A204.1 (cell line): ENCODE results near the gene RPL22.
"Not testable (repeated sequence)": the region's sequence is repeated elsewhere in the genome, so short reads cannot be mapped to it uniquely, and the experiment has no call there.

Source experiments
- FAIRE-seq: peaks from 2 replicates; lab custom pipeline; 2012; peaks lifted over from hg19 to GRCh38; lab: Jason Lieb, UNC

RPL22 gene

DNA sequence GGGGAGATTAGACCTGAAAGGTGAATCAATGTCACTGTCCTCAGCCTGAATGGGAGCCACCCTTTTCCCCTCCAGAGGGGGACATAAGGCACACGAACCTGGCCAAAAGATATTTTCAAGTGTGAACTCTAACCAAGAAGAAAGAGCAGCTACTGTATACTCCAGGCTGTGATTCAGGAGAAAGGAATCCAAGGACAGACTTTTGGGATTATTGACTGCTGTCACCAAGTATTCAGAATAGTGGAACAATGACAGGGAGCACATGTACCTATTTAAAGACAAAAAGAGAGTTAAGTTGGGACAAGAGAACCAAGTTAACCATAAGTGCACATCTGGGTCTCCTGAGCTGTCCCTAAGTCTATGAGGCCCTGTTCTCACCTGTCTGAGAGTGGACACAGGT is 34.0 kb upstream of the RPL22 start:
- no peak for FAIRE-seq

GRCh38 chr1:6225651-6226050 is 26.3 kb upstream of the RPL22 start:
- no peak for FAIRE-seq

- FAIRE-seq = no peak
Measured at GRCh38 chr1:6224718-6225117, 25.3 kb upstream of the RPL22 start.

DNA sequence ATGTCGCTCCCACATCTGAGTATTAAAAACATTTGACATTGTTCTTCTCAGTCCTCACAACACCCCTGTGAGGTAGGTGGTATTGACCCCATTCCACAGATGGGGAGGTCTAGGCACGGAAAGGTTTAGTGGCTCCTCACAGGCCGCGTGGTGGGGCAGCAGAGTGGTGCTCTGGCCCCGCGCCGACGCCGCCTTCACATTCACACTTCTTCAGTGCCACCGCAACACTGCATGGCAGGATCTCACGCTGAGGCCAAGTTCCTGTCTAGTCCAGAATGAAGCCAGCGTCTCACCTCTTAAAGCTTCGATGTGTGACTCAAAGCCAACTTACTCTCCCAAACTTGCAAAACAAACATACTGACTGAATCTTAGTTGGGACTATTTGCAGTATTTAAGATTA is 24.2 kb upstream of the RPL22 start:
- FAIRE-seq = no peak

DNA sequence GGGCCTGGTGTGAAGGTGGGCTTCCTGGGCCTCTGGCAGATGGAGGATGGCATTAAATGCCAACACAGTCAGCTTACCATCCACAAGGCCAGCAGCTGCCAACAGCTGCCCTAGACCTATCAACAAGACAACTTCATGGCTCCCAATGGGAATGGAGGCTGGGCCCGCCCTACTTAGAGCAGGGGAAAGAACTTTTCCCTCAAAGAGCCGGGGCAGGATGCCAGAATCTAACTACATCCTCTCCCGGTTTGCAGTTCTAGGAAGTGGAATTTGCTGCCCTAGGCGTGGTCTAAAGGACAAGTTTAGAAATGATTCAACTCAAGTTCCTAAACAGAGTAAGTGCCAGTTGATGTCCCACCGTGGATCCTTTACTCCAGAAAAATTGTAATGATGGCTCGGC is 23.2 kb upstream of the RPL22 start:
- no peak for FAIRE-seq

GRCh38 chr1:6221210-6221784 is 21.9 kb upstream of the RPL22 start:
- FAIRE-seq = no peak

- no peak for FAIRE-seq
Measured at GRCh38 chr1:6220236-6220635, 20.8 kb upstream of the RPL22 start.

DNA sequence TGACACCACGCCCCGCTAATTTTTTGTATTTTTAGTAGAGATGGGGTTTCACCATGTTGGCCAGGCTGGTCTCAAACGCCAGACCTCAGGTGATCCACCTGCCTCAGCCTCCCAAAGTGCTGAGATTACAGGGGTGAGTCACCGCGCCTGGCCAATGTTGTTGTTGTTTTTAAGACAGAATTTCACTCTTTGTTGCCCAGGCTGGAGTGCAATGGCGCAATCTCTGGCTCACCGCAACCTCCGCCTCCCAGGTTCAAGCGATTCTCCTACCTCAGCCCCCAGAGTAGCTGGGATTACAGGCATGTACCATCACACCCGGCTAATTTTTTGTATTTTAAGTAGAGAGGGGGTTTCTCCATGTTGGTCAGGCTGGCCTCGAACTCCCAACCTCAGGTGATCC is 20.2 kb upstream of the RPL22 start:
- FAIRE-seq = not testable (repeated sequence)

GRCh38 chr1:6218375-6219164 is 19.2 kb upstream of the RPL22 start:
- no peak for FAIRE-seq

DNA sequence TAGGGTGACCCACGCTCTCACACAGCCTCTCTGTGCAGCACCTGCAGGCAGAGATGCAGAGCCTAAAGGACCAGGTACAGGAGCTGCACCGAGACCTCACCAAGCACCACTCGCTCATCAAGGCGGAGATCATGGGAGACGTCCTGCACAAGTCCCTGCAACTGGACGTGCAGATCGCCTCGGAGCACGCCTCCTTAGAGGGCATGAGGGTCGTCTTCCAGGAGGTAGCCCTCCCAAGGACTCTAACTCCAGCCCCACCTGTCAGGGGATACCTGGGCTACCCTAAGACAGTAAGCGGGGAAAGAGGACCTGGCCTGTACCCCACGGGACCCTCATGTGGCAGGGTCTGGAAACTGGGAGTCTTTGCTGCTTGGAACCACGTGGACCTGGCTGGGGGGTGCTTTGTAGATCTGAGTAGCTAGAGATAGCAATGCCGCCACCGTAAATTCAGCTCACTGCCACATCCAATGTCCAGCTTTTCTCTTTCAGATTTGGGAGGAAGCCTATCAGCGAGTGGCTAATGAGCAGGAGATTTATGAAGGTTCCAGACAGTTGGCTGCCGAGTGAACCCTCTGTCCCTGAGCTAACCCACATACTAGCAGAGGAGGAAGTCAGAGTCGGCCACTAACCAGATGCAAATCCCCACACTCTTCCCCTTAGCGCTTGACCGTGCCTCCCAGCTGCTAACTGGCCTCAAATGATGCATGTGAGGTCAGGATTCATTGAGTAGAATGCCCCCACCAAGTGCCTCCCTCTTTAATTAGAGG is 13.0 kb upstream of the RPL22 start:
- FAIRE-seq = no peak

DNA sequence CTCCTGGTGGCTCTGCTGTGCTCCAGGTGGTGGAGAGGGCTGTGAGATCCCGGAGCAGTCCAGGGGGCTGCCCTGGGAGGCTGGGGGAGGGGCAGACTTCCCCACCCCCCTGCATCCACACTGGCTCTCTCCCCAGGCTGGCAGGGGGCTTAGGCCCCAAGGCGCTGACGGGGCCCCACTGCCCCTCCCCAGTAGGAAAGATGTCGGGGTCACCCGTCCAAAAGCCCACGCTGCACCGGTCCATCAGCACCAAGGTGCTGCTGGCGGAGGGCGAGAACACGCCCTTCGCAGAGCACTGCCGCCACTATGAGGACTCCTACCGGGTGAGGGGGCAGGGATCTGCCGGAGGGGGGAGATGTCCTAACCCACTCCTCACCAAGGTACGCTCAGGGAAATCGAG is 12.3 kb upstream of the RPL22 start:
- FAIRE-seq = no peak

- FAIRE-seq = no peak
Measured at GRCh38 chr1:6210591-6211355, 11.4 kb upstream of the RPL22 start.

- FAIRE-seq = no peak
Measured at GRCh38 chr1:6209661-6210580, 10.5 kb upstream of the RPL22 start.

DNA sequence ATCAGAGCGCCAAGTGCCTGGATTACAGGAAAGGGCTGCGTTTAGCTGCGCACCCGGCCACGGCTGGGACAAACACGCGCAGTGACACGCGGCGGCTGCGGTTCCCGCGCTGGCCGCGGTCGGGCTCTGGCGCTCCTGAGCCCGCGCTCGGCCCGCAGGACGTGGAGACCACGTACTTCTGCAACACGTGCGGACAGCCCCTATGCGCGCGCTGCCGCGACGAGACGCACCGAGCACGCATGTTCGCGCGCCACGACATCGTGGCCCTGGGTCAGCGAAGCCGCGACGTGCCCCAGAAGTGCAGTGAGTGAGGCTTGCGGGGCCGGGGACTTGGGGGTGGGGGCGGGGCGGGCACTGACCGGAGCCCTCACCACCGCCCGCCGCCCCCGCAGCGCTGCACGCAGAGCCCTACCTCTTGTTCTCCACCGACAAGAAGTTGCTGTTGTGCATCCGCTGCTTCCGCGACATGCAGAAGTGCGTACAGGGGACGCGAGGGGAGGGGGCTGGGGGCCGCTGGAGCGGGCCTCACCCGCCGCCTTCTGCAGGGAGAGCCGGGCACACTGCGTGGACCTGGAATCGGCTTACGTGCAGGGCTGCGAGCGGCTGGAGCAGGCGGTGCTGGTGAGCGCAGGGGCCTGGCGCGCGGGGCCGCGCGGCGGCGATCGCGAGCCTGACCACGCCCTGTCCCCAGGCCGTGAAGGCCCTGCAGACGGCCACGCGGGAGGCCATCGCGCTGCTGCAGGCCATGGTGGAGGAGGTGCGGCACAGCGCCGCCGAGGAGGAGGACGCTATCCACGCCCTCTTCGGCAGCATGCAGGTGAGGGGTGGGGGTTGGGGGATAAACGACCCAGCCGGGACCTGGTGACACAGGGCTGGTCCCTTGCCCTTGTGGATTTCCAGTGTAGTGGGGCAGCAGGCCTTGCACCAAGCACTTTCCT is 9.6 kb upstream of the RPL22 start:
- no peak for FAIRE-seq

- no peak for FAIRE-seq
Measured at GRCh38 chr1:6207921-6208320, 8.5 kb upstream of the RPL22 start.

DNA sequence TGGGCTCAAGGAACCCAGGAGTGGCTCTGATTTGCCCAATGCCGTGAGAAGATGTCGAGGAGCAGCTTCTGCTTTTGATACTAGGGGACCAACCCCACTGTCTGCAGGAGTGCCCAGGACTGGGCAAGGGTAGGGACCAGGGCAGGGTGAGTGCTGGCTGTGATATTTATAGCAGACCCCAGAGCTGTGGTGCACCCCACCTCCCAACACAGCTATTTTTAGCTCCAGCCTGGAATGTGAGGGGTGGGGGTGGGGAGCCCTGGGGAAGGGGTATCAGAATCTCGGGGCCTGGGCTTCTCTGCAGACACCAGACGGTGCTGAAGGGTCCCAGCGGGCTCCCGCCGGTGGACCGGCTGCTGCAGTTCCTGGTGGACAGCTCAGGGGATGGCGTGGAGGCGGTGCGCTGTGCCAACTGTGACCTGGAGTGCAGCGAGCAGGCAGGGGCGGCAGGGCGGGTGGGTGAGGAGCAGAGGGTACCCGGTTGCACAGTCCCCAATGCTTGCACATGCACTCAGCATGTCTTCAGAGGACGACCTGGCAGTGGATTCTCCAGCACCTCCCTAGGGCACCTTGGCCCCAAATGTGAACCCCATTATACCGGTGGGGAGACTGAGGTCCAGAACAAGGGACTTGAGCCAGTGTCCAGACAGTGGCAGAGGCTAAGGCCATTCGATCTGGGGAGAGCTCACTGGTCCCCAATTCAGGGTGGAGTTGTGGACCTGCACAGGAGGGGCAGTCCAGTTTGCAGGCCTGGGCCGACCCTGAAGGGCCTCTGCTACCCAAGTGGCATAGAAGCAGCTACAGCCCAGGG is 7.9 kb upstream of the RPL22 start:
- FAIRE-seq = no peak

DNA sequence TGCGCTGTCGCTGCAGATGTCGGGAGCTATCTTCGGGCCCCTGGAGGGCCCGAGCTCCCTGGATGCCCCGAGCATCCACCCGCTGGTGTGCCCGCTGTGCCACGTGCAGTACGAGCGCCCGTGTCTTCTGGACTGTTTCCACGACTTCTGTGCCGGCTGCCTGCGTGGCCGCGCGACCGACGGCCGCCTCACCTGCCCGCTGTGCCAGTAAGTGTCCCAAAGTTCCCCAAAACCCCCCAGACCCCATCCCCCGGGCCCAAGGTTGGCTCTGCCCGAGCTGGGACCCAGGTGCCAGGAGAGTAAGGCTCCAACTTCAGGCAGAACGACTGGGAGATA is 7.1 kb upstream of the RPL22 start:
- FAIRE-seq = no peak

DNA sequence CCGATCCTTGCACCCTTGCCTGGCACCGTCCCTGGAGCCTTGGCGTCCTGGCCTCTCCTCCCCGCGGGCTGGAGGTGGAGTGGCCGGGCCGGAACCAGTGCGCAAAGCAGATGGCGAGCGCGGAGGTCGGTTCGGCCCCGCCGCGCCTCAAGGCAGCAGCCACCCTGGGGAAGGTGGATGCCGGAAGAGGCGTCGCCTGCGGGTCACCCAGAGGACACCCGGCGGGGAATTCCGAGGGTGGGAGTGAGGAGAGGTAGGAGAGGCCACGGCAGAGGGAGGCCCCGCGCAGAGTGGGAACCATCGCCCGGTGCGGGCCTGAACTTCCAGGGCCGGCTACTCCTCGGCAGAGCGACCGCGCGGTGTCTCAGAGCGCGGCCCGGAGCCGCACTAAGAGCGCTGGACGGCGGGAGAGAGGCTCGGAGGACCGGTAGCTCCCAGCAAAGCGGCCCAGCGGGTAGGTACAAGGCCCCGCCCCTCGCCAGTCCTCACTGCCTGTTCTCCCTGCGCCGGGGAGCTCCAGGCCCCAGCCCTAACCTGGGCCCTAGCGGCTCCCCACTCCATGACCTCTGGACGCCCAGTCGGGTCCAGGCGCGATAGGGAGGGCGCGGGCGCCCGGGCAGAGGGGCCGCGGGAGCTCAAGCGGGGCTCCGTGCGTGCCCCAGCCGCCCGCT is 6.6 kb upstream of the RPL22 start, which contains the start of gene RNF207:
RNF207 (plus strand) TSS at position 271 of the 671 bp plus-strand sequence. CDS start 417 bp downstream, outside the sequence.
- FAIRE-seq = no peak

GRCh38 chr1:6202256-6202655 is 2.9 kb upstream of the RPL22 start:
- FAIRE-seq = no peak
